ENCODE data around the gene FSTL4. TPM values are rescaled to one million over a fixed set of nuclear protein-coding genes. Genes with fewer than 3 reads are reported as not detected.

The FSTL4 gene
- total RNA-seq, 4 donors from 2014 or later = 5.1 to 8.3 (median 6.0) TPM

DNA sequence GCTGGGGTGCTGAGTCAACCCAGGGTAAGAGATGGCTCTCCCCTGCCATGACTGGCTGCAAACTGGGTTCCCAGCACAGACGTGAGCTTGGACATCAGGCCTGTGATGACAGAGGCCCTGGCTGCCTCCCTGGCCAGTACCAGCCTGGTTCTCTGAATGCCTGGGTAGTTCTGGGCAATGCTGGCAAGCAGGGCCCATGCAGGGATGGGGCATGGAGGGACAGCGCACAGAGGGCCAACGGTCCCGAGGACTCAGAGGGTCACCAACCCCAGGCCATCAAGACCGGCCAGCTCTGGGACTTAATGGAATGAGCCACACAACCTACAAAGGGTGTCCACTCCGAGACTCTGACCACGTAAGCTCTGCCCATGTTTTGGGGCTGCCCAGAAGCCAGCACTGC, 241.4 kb downstream of the FSTL4 start:
- no peak overlapping the region for H3K4me3 ChIP-seq (ENCODE audit: low read depth, poor library complexity, severe bottlenecking)
- intact Hi-C loops (cut with DNase I; ENCODE audit: low total_unique reads) = no loop called here
- TF ChIP-seq, protein P1, sequence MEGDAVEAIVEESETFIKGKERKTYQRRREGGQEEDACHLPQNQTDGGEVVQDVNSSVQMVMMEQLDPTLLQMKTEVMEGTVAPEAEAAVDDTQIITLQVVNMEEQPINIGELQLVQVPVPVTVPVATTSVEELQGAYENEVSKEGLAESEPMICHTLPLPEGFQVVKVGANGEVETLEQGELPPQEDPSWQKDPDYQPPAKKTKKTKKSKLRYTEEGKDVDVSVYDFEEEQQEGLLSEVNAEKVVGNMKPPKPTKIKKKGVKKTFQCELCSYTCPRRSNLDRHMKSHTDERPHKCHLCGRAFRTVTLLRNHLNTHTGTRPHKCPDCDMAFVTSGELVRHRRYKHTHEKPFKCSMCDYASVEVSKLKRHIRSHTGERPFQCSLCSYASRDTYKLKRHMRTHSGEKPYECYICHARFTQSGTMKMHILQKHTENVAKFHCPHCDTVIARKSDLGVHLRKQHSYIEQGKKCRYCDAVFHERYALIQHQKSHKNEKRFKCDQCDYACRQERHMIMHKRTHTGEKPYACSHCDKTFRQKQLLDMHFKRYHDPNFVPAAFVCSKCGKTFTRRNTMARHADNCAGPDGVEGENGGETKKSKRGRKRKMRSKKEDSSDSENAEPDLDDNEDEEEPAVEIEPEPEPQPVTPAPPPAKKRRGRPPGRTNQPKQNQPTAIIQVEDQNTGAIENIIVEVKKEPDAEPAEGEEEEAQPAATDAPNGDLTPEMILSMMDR (IDR thresholded peaks at IDR 0.05) = no peak
- no peak for TF ChIP-seq POLR2A (IDR thresholded peaks at IDR 0.05)
- DNase-seq (ENCODE audit: low spot score in 2 of 2) = peak in 1 of 2 donors; percentile 68
- WGBS, 2 donors = 91 to 93% methylated on average over 6 to 7 of the region's 7 CpGs

DNA sequence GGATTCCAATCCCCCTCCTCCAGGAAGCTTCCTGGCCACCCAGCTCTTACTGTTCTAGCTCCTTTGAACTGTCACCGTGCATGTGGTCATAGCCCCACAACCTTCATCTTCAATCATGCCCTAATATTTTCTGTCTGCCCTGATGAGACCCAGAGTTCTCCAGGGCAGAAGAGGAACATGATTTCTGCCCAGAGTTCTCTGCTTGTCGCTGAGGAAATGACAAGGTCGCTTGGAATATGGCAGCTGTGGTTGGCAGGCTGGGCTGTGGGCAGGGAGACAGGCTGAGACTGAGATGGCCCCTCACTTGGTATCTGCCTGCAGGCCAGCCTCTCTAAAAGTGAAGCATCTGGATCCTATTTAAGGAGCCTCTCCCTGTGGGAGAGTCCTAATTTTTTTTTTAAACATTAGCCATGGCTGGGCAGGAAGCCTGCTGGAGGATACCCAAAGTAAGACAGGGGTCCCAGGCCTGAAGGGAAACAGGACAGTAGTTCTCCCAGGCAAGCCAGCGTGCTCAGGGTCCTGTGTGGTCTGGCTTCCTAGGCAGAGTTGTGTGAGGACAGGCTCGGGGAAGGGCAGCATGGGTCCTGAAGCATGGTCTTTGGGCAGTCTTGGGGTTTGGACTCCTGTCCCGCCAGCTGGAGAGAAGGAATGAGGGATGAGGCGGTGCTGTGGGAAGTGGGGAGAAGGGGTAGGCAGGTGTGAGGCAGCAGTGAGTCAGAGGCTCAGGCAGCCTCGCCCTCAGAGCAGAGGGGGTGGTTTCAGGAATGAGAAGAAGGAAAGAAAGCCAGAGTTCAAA, 242.1 kb downstream of the FSTL4 start:
- peak in 1 of 2 donors; percentile 65 for DNase-seq (ENCODE audit: low spot score in 2 of 2)
- TF ChIP-seq, protein P1 (IDR thresholded peaks at IDR 0.05) = no peak
- TF ChIP-seq POLR2A (IDR thresholded peaks at IDR 0.05) = no peak
- intact Hi-C loops (cut with DNase I; ENCODE audit: low total_unique reads) = no loop called here
- H3K4me3 ChIP-seq (ENCODE audit: low read depth, poor library complexity, severe bottlenecking) = no peak overlapping the region
- 40 to 53% methylated on average over 8 of the region's 8 CpGs for WGBS, 2 donors

DNA sequence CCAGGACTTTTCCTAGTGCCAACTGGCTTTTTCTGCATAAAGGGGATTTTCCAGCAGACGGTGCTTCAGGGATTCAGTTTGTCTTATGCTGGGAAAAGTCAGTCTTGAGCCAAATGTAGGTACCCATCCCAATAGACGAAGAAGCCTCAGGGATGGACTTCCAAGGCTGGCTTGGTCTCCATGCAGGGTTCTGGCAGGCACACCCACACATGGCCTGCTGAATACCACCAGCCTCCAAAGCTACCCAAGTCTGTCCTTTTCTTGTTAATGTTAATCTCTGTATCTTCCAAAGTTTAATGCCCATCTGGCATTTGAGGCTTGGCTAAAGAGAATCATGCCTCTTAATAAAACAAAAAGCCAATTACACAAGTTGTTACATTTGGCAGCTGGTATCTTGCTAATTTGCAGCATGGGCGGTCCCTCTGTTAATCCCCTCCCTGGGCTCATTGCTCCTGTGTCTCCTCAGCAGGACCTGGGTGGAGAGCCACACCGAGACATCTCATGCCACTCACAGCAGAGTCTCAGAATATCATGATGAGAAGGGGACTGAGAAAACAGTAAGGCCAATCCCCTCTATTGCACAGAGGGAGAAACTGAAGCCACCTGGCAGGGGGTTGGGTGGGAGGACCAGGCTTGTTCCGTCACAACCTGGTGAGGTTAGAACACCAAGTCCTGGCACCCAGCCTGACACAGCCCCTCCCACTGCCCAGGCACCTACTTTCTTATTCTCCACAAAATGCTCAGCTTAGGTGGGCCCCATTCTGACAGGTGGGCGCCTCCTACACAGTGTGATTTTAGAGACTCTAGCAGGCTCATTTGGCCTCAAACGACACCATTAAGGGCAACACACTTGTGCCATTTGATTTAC, 243.2 kb downstream of the FSTL4 start:
- intact Hi-C loops (cut with DNase I; ENCODE audit: low total_unique reads) = no loop called here
- peak in 1 of 2 donors; percentile 75 for DNase-seq (ENCODE audit: low spot score in 2 of 2)
- no peak overlapping the region for H3K4me3 ChIP-seq (ENCODE audit: low read depth, poor library complexity, severe bottlenecking)
- 50 to 58% methylated on average over 7 of the region's 7 CpGs for WGBS, 2 donors
- TF ChIP-seq, protein P1 (IDR thresholded peaks at IDR 0.05) = no peak
- TF ChIP-seq POLR2A (IDR thresholded peaks at IDR 0.05) = no peak

DNA sequence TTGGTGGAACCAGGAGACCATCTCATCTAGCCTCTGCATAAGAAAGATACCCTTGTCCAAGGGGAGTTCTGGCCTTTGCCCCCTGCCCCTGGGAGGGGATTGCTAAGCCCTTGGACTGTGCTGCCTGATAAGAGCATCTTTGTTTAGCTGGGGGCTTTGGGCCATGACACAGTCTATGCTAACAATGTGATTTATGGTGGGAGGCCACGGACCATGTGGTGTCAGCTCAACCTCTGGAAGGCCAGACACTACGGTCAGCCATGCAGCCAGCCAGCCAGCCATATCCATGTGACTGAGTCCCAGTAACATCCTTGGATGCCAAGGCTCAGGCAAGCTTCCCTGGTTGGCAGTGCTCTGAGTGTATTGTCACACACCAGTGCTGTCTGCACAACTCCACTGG, 244.4 kb downstream of the FSTL4 start:
- WGBS, 2 donors = 47 to 83% methylated on average over 2 of the region's 2 CpGs
- no peak overlapping the region for H3K4me3 ChIP-seq (ENCODE audit: low read depth, poor library complexity, severe bottlenecking)
- peak in 1 of 2 donors; percentile 72 for DNase-seq (ENCODE audit: low spot score in 2 of 2)
- intact Hi-C loops (cut with DNase I; ENCODE audit: low total_unique reads) = no loop called here
- TF ChIP-seq, protein P1 (IDR thresholded peaks at IDR 0.05) = no peak
- no peak for TF ChIP-seq POLR2A (IDR thresholded peaks at IDR 0.05)

DNA sequence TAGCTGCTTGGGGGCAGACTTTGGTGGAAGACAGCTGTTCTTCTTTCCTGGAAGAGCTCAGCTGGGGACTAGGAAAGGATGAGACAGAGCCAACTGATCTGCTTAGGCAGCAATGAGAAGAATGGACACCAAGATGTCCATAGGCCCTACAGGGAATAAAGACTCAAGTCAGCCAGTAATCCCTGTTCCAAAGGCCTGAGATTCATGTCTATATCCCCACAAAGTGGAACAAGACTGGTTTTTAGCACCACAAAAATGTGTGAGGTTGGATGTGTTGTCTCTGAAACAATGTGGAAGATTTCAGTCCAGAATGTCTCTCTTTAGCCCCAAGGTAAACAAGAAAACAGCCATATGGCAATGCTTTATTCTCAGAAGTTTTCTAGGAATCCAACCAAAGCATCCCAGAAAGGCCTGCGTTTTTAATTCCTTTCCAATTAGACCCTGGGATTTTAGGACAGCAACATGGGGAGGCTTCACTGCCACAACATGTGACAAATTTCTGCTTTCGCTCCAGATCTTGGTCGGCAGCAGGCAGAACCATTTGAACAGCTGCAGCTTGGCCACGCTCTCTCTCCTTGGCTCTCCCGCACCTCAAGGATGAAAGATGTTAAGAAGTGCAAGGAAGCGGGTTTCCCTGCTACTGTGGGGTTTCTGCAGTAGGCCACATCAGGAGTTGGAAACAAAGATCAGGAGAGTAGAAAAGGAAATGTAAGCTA, 245.1 kb downstream of the FSTL4 start:
- intact Hi-C loops (cut with DNase I; ENCODE audit: low total_unique reads) = no loop called here
- H3K4me3 ChIP-seq (ENCODE audit: low read depth, poor library complexity, severe bottlenecking) = no peak overlapping the region
- peak in 1 of 2 donors; percentile 54 for DNase-seq (ENCODE audit: low spot score in 2 of 2)
- 58 to 74% methylated on average over 6 of the region's 6 CpGs for WGBS, 2 donors
- TF ChIP-seq, protein P1 (IDR thresholded peaks at IDR 0.05) = no peak
- no peak for TF ChIP-seq POLR2A (IDR thresholded peaks at IDR 0.05)

All from lower leg skin (tissue), 4 donors.